Adrenal gland (tissue), 5 donors: ENCODE results near the gene RICTOR.

Source experiments
- POLR2A ChIP-seq, 2 donors: fragments of 450-650 bp; IDR thresholded peaks; one replicate each; pipeline ENCODE4 v1.6.1; 2017; ENCODE audit warnings: antibody characterized with exemption in 2 of 2, mild to moderate bottlenecking in 2 of 2, moderate library complexity in 1 of 2
- TF ChIP-seq, protein P1 (sequence below), 6 experiments: fragments of 450-650 bp in 4 of 6; fragments of 200-600 bp in 2 of 6; sonication (generic) in 1 of 6; IDR thresholded peaks; 1 replicate in 5 of 6; 2 replicates in 1 of 6; pipeline versions ENCODE4 v1.5.1 to v1.8.0; 2016 to 2021; ENCODE audit warnings: antibody characterized with exemption in 6 of 6, mild to moderate bottlenecking in 2 of 6, moderate library complexity in 1 of 6
- donor health status: DM: no; HTN: no; CAD: no.

DNA sequence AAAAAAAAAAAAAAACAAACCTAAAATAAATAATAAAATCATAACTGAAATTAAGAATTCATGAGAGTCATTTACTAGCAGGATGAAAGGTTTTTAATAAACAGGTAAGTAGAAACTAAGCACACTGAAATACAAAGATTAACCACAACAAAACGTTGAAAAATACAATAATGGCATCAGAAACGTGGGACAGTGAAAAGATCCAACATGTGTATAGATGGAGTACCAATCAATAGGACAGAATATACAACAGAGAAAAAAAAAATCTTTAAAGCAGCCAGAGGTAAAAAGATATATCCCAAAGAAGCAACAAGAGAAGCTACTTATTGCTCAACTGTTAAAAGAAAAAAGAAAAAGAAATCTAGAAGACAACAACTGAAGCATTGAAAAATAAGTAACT lies 75.2 kb downstream of the RICTOR start:
- TF ChIP-seq POLR2A (IDR thresholded peaks at IDR 0.05), result no peak
- TF ChIP-seq, protein P1, sequence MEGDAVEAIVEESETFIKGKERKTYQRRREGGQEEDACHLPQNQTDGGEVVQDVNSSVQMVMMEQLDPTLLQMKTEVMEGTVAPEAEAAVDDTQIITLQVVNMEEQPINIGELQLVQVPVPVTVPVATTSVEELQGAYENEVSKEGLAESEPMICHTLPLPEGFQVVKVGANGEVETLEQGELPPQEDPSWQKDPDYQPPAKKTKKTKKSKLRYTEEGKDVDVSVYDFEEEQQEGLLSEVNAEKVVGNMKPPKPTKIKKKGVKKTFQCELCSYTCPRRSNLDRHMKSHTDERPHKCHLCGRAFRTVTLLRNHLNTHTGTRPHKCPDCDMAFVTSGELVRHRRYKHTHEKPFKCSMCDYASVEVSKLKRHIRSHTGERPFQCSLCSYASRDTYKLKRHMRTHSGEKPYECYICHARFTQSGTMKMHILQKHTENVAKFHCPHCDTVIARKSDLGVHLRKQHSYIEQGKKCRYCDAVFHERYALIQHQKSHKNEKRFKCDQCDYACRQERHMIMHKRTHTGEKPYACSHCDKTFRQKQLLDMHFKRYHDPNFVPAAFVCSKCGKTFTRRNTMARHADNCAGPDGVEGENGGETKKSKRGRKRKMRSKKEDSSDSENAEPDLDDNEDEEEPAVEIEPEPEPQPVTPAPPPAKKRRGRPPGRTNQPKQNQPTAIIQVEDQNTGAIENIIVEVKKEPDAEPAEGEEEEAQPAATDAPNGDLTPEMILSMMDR (IDR thresholded peaks at IDR 0.05), result no peak
